HepG2 (cell line): ENCODE data around the gene DTD2. TPM values are rescaled to one million over a fixed set of nuclear protein-coding genes. Genes with fewer than 3 reads are reported as not detected.

Source experiments
- ATF1 ChIP-seq: IDR thresholded peaks from 2 replicates; pipeline ENCODE4 v1.6.1; 2016; ENCODE audit warnings: mild to moderate bottlenecking, control low read depth
- BCL6 ChIP-seq: IDR thresholded peaks from 2 replicates; pipeline ENCODE4 v1.6.1; 2016; ENCODE audit warnings: missing genetic modification reagents, missing compliant biosample characterization
- CHD2 ChIP-seq: IDR thresholded peaks from 2 replicates; pipeline ENCODE4 v1.6.1; 2011; ENCODE audit warnings: low read depth, low read length, improper control_type of control experiment
- DMAP1 ChIP-seq: IDR thresholded peaks from 2 replicates; pipeline ENCODE4 v1.6.1; 2016
- DNMT3B ChIP-seq: conservative IDR thresholded peaks from 2 replicates; pipeline ENCODE4 v1.6.1; 2016; ENCODE audit warnings: missing biosample characterization, control low read depth
- FOSL1 ChIP-seq: sonication (generic); formaldehyde crosslinking; IDR thresholded peaks from 2 replicates; pipeline ENCODE4 v1.9.0; 2021; ENCODE audit warnings: missing genetic modification reagents, borderline replicate concordance
- FOXK1 ChIP-seq: sonication (generic); formaldehyde crosslinking; IDR thresholded peaks from 2 replicates; pipeline ENCODE4 v1.4.0; 2020; ENCODE audit warnings: low read depth, missing genetic modification reagents, borderline replicate concordance
- NFYB ChIP-seq: sonication (generic); formaldehyde crosslinking; IDR thresholded peaks from 2 replicates; pipeline ENCODE4 v1.4.0; 2020; ENCODE audit warnings: missing genetic modification reagents
- ZNF232 ChIP-seq: sonication (generic); formaldehyde crosslinking; IDR thresholded peaks from 2 replicates; pipeline ENCODE4 v1.4.0; 2020; ENCODE audit warnings: missing genetic modification reagents, borderline replicate concordance
- ZNF264 ChIP-seq: sonication (generic); formaldehyde crosslinking; IDR thresholded peaks from 2 replicates; pipeline ENCODE4 v1.4.0; 2020; ENCODE audit warnings: missing genetic modification reagents
- ZNF329 ChIP-seq: sonication (generic); formaldehyde crosslinking; IDR thresholded peaks from 2 replicates; pipeline ENCODE4 v1.9.0; 2021; ENCODE audit warnings: low read depth, mild to moderate bottlenecking, missing genetic modification reagents
- ZNF432 ChIP-seq: sonication (generic); formaldehyde crosslinking; IDR thresholded peaks from 2 replicates; pipeline ENCODE4 v1.5.0; 2020; ENCODE audit warnings: missing genetic modification reagents, mild to moderate bottlenecking, borderline replicate concordance
- ZNF501 ChIP-seq: sonication (generic); formaldehyde crosslinking; IDR thresholded peaks from 2 replicates; pipeline ENCODE4 v1.5.1; 2020; ENCODE audit warnings: mild to moderate bottlenecking, moderate library complexity, missing genetic modification reagents
- ZNF543 ChIP-seq: sonication (generic); formaldehyde crosslinking; IDR thresholded peaks from 2 replicates; pipeline ENCODE4 v1.4.0; 2020; ENCODE audit warnings: mild to moderate bottlenecking, missing genetic modification reagents
- ZNF605 ChIP-seq: sonication (generic); formaldehyde crosslinking; IDR thresholded peaks from 2 replicates; pipeline ENCODE4 v1.8.0; 2022; ENCODE audit warnings: mild to moderate bottlenecking, missing genetic modification reagents
- polyA plus RNA-seq, 8 experiments: library from polyadenylated mRNA; depleted of rRNA in 3 of 8; stranded (reverse) in 7 of 8; unstranded in 1 of 8; fragments of >200 nt; fragmentation: Illumina TruSeq in 4 of 8; extraction: Trizol in 4 of 8; gene quantifications; 2 replicates each; pipeline versions ENCODE4 v1.2.1 to v1.2.3, GENCODE V29; 2011 to 2016; ENCODE audit warnings: low read depth in 4 of 8, missing spikeins in 1 of 8, mixed read lengths in 1 of 8; ENCODE audit not compliant: insufficient read depth in 1 of 8
- total RNA-seq, 5 experiments: library from RNA; depleted of rRNA; stranded (reverse); fragments of >200 nt; fragmentation: Illumina TruSeq; extraction: Trizol; gene quantifications; 2 replicates each; pipeline ENCODE4 v1.2.3, GENCODE V29; 2016; ENCODE audit warnings: low read depth in 1 of 5
- TF ChIP-seq, protein P1 (sequence below): sonication (generic); formaldehyde crosslinking; IDR thresholded peaks from 2 replicates; pipeline ENCODE4 v1.5.1; 2020; ENCODE audit warnings: mild to moderate bottlenecking, missing genetic modification reagents, moderate library complexity
- TF ChIP-seq, protein P2 (sequence below): fragments of 450-650 bp; IDR thresholded peaks from 2 replicates; pipeline ENCODE4 v1.6.1; 2017
- TF ChIP-seq, protein P3 (sequence below): sonication (generic); formaldehyde crosslinking; IDR thresholded peaks from 2 replicates; pipeline ENCODE4 v1.8.0; 2022; ENCODE audit warnings: mild to moderate bottlenecking, missing genetic modification reagents, moderate library complexity
- TF ChIP-seq, protein P4 (sequence below): sonication (generic); formaldehyde crosslinking; IDR thresholded peaks from 2 replicates; pipeline ENCODE4 v1.8.1; 2023; ENCODE audit warnings: missing genetic modification reagents, inconsistent platforms, borderline replicate concordance
- TF ChIP-seq, protein P5 (sequence below): sonication (generic); formaldehyde crosslinking; IDR thresholded peaks from 2 replicates; pipeline ENCODE4 v1.8.0; 2023; ENCODE audit warnings: mild to moderate bottlenecking, missing genetic modification reagents
- TF ChIP-seq, protein P6 (sequence below): fragments of 450-650 bp; IDR thresholded peaks from 2 replicates; pipeline ENCODE4 v1.6.1; 2016

DTD2 gene
- total and polyA plus RNA-seq, 2 of the 13 experiments (the other 11 are each of a cell fraction or from before 2014, with no cell fraction given) = 22.3 to 49.8 TPM

DNA sequence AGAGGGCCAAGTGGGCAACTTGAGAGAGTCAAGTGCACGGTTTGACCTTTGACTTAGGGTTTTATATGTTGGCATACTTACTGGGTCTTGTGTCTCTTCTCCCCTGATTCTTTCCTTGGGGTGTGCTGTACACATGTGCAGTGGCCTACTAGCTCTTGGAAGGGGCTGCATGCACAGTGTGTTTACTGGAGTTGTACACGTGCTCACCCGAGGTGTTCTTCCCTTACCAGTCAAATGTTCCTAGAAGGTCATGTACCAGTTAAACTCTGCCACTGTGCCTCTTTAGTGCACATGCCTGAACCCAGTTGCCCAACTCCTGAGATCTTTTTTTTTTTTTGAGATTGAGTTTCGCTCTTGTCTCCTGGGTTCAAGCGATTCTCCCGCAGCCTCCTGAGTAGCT is 9.2 kb upstream of the DTD2 start (continued):
- TF ChIP-seq, protein P1, sequence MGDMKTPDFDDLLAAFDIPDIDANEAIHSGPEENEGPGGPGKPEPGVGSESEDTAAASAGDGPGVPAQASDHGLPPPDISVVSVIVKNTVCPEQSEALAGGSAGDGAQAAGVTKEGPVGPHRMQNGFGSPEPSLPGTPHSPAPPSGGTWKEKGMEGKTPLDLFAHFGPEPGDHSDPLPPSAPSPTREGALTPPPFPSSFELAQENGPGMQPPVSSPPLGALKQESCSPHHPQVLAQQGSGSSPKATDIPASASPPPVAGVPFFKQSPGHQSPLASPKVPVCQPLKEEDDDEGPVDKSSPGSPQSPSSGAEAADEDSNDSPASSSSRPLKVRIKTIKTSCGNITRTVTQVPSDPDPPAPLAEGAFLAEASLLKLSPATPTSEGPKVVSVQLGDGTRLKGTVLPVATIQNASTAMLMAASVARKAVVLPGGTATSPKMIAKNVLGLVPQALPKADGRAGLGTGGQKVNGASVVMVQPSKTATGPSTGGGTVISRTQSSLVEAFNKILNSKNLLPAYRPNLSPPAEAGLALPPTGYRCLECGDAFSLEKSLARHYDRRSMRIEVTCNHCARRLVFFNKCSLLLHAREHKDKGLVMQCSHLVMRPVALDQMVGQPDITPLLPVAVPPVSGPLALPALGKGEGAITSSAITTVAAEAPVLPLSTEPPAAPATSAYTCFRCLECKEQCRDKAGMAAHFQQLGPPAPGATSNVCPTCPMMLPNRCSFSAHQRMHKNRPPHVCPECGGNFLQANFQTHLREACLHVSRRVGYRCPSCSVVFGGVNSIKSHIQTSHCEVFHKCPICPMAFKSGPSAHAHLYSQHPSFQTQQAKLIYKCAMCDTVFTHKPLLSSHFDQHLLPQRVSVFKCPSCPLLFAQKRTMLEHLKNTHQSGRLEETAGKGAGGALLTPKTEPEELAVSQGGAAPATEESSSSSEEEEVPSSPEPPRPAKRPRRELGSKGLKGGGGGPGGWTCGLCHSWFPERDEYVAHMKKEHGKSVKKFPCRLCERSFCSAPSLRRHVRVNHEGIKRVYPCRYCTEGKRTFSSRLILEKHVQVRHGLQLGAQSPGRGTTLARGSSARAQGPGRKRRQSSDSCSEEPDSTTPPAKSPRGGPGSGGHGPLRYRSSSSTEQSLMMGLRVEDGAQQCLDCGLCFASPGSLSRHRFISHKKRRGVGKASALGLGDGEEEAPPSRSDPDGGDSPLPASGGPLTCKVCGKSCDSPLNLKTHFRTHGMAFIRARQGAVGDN (CRISPR knock-in tag) = no peak
- no peak for TF ChIP-seq CHD2
- TF ChIP-seq ZNF501 = no peak
- peak; percentile 63; the same call in 1 of the 2 replicates for TF ChIP-seq BCL6 (CRISPR knock-in tag)
- TF ChIP-seq ZNF605 = 0 out of 2 replicates have a peak, but pooled peaks have one; percentile 39
- TF ChIP-seq, protein P2, sequence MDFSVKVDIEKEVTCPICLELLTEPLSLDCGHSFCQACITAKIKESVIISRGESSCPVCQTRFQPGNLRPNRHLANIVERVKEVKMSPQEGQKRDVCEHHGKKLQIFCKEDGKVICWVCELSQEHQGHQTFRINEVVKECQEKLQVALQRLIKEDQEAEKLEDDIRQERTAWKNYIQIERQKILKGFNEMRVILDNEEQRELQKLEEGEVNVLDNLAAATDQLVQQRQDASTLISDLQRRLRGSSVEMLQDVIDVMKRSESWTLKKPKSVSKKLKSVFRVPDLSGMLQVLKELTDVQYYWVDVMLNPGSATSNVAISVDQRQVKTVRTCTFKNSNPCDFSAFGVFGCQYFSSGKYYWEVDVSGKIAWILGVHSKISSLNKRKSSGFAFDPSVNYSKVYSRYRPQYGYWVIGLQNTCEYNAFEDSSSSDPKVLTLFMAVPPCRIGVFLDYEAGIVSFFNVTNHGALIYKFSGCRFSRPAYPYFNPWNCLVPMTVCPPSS = no peak
- TF ChIP-seq, protein P3, sequence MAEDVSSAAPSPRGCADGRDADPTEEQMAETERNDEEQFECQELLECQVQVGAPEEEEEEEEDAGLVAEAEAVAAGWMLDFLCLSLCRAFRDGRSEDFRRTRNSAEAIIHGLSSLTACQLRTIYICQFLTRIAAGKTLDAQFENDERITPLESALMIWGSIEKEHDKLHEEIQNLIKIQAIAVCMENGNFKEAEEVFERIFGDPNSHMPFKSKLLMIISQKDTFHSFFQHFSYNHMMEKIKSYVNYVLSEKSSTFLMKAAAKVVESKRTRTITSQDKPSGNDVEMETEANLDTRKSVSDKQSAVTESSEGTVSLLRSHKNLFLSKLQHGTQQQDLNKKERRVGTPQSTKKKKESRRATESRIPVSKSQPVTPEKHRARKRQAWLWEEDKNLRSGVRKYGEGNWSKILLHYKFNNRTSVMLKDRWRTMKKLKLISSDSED = no peak
- TF ChIP-seq, protein P4, sequence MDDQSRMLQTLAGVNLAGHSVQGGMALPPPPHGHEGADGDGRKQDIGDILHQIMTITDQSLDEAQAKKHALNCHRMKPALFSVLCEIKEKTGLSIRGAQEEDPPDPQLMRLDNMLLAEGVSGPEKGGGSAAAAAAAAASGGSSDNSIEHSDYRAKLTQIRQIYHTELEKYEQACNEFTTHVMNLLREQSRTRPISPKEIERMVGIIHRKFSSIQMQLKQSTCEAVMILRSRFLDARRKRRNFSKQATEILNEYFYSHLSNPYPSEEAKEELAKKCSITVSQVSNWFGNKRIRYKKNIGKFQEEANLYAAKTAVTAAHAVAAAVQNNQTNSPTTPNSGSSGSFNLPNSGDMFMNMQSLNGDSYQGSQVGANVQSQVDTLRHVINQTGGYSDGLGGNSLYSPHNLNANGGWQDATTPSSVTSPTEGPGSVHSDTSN = no peak
- TF ChIP-seq DNMT3B (CRISPR knock-in tag) = no peak
- TF ChIP-seq ATF1 (CRISPR knock-in tag) = no peak
- TF ChIP-seq, protein P5, sequence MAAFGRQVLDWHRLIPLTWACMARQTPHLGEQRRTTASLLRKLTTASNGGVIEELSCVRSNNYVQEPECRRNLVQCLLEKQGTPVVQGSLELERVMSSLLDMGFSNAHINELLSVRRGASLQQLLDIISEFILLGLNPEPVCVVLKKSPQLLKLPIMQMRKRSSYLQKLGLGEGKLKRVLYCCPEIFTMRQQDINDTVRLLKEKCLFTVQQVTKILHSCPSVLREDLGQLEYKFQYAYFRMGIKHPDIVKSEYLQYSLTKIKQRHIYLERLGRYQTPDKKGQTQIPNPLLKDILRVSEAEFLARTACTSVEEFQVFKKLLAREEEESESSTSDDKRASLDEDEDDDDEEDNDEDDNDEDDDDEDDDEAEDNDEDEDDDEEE (CRISPR knock-in tag) = no peak
- no peak for TF ChIP-seq NFYB
- TF ChIP-seq ZNF543 (CRISPR knock-in tag) = no peak
- TF ChIP-seq DMAP1 = no peak
- TF ChIP-seq ZNF264 (CRISPR knock-in tag) = no peak
- TF ChIP-seq FOXK1 (CRISPR knock-in tag) = no peak
- TF ChIP-seq ZNF432 (CRISPR knock-in tag) = no peak
- TF ChIP-seq, protein P6, sequence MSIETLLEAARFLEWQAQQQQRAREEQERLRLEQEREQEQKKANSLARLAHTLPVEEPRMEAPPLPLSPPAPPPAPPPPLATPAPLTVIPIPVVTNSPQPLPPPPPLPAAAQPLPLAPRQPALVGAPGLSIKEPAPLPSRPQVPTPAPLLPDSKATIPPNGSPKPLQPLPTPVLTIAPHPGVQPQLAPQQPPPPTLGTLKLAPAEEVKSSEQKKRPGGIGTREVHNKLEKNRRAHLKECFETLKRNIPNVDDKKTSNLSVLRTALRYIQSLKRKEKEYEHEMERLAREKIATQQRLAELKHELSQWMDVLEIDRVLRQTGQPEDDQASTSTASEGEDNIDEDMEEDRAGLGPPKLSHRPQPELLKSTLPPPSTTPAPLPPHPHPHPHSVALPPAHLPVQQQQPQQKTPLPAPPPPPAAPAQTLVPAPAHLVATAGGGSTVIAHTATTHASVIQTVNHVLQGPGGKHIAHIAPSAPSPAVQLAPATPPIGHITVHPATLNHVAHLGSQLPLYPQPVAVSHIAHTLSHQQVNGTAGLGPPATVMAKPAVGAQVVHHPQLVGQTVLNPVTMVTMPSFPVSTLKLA = peak; percentile 82
- no peak for TF ChIP-seq ZNF232 (CRISPR knock-in tag)
- no peak for TF ChIP-seq ZNF329 (CRISPR knock-in tag)
- no peak for TF ChIP-seq FOSL1 (CRISPR knock-in tag)
